Esophagus muscularis mucosa (tissue), 3 donors: Measurements from ENCODE around the gene DNM1.

Experiments used
- EP300 ChIP-seq: sonication (generic); formaldehyde crosslinking; IDR thresholded peaks from one replicate; pipeline ENCODE4 v1.6.1; 2017; ENCODE audit warnings: antibody characterized with exemption
- TF ChIP-seq, protein P1 (sequence below), 3 experiments: fragments of 200-600 bp in 2 of 3; fragments of 450-650 bp in 1 of 3; sonication (generic) in 2 of 3; IDR thresholded peaks; one replicate each; pipeline ENCODE4 v1.5.1; 2017 to 2019; ENCODE audit warnings: antibody characterized with exemption in 3 of 3, mild to moderate bottlenecking in 2 of 3, moderate library complexity in 1 of 3

DNA sequence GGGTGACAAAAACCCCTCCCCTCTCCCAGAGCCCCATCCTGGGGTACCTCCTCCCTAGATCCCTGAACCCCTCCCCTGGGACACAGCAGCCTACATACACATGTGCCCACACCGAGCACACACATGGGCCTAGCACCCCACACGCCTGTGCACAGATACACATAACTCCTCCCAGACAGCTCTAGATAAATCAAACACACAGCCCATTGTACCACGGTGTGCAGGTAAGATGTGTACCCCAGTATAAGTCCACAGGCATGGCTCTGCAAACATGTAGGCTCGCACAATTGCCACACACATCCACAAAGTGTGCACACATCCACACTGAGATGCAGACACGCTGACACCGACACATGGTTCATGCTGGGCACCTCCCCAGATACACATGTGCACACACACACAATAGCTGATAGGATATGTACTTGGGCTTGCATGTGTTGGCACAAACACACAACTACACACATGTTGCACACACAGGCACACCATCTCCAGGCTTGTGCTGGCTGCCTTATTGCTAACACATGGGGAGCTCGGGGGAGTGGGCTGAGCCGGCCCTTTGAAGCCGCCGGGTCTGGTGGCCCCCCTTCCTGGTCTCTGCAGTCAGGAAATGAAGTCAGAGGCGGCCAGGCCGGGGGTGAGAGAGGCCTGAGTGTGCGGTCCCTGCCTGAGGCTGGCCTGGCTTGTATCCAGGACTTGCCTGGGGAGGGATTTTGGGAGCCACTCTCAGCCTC is 42.4 kb downstream of the DNM1 start:
- TF ChIP-seq, protein P1, sequence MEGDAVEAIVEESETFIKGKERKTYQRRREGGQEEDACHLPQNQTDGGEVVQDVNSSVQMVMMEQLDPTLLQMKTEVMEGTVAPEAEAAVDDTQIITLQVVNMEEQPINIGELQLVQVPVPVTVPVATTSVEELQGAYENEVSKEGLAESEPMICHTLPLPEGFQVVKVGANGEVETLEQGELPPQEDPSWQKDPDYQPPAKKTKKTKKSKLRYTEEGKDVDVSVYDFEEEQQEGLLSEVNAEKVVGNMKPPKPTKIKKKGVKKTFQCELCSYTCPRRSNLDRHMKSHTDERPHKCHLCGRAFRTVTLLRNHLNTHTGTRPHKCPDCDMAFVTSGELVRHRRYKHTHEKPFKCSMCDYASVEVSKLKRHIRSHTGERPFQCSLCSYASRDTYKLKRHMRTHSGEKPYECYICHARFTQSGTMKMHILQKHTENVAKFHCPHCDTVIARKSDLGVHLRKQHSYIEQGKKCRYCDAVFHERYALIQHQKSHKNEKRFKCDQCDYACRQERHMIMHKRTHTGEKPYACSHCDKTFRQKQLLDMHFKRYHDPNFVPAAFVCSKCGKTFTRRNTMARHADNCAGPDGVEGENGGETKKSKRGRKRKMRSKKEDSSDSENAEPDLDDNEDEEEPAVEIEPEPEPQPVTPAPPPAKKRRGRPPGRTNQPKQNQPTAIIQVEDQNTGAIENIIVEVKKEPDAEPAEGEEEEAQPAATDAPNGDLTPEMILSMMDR (IDR thresholded peaks at IDR 0.05) = no peak
- TF ChIP-seq EP300 = no peak
